HG02610 (cell line): Measurements from ENCODE around the gene SINHCAF.
"Not testable (repeated sequence)": the region's sequence is repeated elsewhere in the genome, so short reads cannot be mapped to it uniquely, and the experiment has no call there.

Experiments used
- ATAC-seq: cut with Tn5 transposase; IDR thresholded peaks from one replicate; pipeline ENCODE4 v1.9.1; 2021; ENCODE audit warnings: mild to moderate bottlenecking, moderate library complexity; ENCODE audit not compliant: unreplicated experiment

Gene SINHCAF

GRCh38 chr12:31273794-31274193 is 52.2 kb downstream of the SINHCAF start:
- not testable (repeated sequence) for ATAC-seq

- no peak for ATAC-seq
Measured at GRCh38 chr12:31272607-31273225, 53.2 kb downstream of the SINHCAF start.

GRCh38 chr12:31267966-31268365 is 58.0 kb downstream of the SINHCAF start:
- no peak for ATAC-seq

GRCh38 chr12:31265722-31266121 is 60.2 kb downstream of the SINHCAF start:
- ATAC-seq, result no peak

- ATAC-seq, result peak; percentile 45
Measured at GRCh38 chr12:31263661-31264060, 62.3 kb downstream of the SINHCAF start.

GRCh38 chr12:31261744-31262143 is 64.2 kb downstream of the SINHCAF start:
- ATAC-seq, result no peak

- no peak for ATAC-seq
Measured at GRCh38 chr12:31260840-31261239, 65.1 kb downstream of the SINHCAF start.

GRCh38 chr12:31259136-31259886 is 66.6 kb downstream of the SINHCAF start:
- no peak for ATAC-seq

GRCh38 chr12:31257784-31258183 is 68.2 kb downstream of the SINHCAF start:
- ATAC-seq, result no peak

GRCh38 chr12:31251707-31252611 is 74.0 kb downstream of the SINHCAF start:
- not testable (repeated sequence) for ATAC-seq

- no peak for ATAC-seq
Measured at GRCh38 chr12:31250179-31250578, 75.8 kb downstream of the SINHCAF start.

- no peak for ATAC-seq
Measured at GRCh38 chr12:31249356-31249755, 76.6 kb downstream of the SINHCAF start.

GRCh38 chr12:31248815-31249214 is 77.1 kb downstream of the SINHCAF start:
- no peak for ATAC-seq

GRCh38 chr12:31248337-31248736 is 77.6 kb downstream of the SINHCAF start:
- no peak for ATAC-seq

- no peak for ATAC-seq
Measured at GRCh38 chr12:31246470-31246850, 79.5 kb downstream of the SINHCAF start.

- no peak for ATAC-seq
Measured at GRCh38 chr12:31245822-31246469, 80.0 kb downstream of the SINHCAF start.

- not testable (repeated sequence) for ATAC-seq
Measured at GRCh38 chr12:31242418-31242817, 83.5 kb downstream of the SINHCAF start.

- peak; percentile 79 for ATAC-seq
Measured at GRCh38 chr12:31238764-31239387, 87.1 kb downstream of the SINHCAF start.

- peak; percentile 10 for ATAC-seq
Measured at GRCh38 chr12:31238333-31238732, 87.6 kb downstream of the SINHCAF start.

- peak; percentile 51 for ATAC-seq
Measured at GRCh38 chr12:31236998-31237637, 88.8 kb downstream of the SINHCAF start.
